NCI-H226 (cell line): ENCODE data around the gene EN1.

ENCODE experiments used
- DNase-seq: peaks from one replicate; pipeline ENCODE4 v3.0.0-alpha.2; 2015

EN1 gene

DNA sequence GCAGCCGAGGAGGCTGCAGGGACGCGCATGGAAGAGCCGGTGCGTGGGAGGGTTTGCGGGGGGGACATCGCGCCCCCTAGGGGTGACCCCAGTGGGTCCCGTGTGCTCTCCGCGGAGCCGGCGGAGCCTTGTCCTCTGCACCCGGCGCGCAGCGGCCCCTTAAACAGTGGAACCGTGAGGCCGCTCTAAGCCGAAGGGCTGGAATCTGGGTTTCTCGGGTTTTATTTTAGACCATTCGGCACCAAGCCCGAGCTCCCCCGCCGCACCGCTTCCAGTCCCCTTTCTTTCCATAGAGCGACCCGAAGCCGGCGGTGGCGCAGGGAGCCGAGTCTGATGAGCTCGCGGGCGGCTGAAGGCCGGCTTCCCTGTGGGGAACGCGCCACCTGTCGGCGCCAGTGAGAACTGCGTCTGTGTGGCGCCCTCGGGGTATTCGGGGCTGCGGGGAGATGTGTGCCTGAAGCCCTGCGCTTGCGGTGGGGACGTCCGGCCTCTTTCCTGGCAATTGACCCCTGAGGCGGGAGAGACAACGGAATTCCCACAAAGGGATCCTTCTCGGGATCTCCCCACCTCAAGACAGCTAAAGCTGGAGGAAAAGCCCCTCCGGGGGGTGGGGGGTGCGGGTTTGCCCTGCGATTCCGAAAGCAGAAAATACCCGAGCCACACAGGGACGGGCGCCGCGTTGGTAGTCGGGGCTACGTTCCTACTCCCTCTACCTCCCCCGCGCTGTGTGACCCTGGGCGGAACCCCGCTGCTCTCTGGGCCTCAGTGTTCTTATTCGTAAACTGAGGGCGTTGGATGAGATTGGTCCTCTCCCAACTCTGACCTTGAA, 8.2 kb upstream of the EN1 start:
- peak; percentile 50 for DNase-seq

DNA sequence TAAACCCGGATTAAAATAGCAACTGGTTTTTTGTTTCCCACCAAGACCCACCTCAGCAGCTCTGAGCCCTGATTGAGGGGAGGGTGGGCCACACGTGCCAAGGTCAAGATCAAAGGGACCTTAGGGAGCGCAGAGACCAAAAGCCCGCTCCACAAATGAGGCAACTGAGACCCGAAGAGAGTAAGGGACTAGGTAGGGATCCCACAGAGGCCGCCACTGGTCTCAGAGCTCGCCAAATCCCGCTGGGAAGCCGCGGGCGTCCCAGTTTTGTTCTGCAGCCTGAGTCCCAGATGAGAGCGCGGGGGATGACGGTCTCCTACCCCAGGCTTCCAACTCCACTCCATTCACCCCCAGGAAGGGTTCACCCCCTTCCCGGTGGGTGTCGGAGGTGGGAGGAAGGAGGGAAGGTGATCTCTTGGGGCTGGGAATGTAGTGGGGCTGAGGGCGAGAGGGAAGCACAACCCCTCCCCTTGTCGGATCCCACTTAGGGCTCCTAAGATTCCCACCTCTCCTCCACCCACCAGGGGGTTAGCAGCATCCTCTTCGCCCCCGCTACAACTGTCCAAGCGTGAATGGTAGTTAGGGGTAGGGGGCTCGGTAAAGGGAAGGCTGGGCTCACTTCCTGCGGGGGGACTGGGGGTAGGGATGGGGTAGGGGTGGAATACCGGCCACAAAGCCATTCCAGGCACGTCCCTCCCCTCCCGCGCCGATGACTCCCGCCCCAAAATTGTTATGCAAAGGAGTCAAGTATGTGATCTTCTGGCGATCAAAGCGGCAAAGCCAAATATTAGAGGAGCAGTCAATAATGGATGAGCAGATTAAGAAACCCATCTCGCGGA, 7.3 kb upstream of the EN1 start:
- no peak for DNase-seq

DNA sequence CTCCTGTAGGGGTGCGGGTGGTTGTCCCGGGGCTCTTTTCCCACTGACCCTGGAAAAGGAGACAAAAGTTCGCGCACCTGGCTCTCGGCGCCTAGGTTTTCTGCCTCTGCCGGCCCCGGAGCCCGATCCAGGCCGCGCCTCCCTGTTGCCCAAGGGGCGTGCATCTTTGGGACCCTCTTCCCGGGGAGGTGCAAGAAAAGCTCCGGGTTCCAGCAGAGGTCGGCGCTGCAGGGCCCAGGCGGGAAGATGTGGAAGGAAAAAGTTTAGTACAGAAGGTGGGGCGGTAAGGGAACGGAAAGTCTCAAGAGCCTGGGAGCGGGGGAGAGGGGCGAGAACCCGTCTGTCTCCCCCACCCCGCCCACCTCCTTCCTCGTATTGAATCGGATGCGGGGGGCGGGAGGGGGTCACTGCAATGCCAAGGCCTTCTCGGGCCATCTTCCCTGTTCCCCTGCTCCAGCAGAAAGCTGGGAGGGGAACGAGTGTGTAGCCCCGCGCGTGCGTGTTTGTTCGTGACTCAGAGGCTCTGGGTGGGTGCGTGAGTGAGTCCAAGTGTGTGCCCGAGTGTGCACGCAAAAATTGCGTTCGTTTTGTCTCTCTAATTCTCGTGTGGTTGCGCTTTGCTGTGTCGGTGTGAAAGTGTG, 6.3 kb upstream of the EN1 start:
- no peak for DNase-seq

DNA sequence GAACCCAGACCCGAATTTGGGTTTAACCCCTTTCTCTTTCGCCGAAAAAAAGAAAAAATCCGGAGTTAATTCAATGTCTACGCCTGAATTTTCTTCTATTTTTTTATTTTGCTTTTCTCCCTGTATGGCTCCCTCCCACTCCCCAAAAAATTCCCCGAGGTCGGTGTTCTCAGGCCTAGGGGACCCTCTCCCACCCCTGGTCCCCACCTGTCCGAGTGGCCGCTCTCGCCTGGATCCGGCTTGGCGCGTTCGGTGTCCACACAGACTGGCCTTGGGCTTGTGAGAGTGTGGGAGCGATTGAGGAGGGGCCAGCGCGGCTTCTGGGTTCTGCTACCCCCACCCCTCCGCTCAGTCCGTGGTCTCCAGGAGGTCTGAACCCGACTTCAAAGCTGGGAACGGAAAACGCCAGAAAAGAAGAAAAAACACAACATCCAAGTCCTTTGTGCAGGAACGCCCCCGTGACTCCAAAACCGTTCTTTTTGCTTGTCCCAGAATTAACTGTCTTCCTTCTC, 5.7 kb upstream of the EN1 start:
- DNase-seq = no peak

DNA sequence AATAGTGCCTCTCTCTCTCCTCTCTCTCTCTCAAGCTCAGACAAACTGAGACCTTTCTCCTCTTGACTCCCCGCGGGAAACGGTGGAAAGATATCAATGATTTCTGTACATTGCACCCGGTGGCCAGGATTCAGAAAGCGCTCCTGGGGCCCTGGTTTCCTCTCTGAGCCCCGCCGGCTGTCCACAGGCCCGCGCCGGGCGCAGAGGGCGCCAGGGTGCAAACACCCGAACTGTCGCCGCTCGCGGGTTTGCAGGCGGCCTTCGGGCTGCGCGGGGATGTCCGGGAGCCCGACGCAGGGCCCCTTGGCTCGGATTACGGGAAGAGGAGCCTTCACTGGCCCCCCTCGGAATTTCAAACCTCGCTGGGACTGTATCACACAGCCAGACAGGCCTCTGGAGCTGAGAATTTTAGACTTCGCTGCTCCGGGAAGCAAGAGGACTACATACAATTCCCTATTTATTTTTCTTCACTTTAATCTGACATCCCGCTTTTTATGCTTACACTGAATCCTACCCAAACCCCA, 5.2 kb upstream of the EN1 start:
- no peak for DNase-seq

DNA sequence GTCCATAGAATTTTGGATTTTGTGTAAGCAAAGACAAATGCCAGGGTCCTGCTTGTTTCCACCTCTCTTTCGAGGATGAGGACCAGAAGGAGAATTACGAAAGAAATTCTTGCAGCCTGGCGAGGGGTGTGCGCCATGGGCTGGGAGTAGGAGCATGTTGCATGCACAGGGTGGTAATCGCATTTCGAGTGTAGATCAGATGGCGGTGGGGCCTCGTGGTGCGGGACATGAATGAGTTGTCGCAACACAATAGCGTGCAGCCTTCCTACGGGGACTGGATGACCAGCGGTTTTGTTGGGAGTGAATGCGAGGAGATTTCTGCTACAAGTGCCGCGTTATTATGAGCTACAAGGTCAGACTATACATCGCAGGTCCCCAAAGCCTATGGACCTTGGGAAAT, 4.2 kb upstream of the EN1 start:
- no peak for DNase-seq

DNA sequence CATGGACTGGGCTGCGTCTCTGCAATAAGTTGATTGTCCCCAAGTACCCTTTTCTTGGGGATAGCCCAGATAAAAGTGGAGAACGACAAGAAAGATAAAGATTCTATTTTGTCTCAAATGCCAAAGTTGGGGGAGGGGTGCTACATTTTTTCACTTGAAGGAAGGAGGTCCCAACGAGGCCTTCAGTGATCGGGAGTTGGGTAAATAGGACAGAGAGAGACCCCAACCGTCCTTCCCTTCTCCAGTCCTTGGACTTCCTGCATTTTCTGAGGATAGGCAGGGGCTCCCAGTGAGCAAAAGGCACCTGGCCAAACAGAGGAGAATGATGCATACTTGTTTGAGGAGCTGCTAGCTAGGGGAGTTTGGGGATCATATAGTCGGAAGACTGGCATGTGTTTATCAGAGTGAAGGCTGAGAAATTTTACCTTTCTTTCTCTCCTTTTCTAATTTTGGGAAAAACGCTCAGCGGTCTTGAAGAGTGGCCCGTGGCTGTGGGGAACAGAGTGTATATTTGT, 3.5 kb upstream of the EN1 start:
- DNase-seq = no peak

DNA sequence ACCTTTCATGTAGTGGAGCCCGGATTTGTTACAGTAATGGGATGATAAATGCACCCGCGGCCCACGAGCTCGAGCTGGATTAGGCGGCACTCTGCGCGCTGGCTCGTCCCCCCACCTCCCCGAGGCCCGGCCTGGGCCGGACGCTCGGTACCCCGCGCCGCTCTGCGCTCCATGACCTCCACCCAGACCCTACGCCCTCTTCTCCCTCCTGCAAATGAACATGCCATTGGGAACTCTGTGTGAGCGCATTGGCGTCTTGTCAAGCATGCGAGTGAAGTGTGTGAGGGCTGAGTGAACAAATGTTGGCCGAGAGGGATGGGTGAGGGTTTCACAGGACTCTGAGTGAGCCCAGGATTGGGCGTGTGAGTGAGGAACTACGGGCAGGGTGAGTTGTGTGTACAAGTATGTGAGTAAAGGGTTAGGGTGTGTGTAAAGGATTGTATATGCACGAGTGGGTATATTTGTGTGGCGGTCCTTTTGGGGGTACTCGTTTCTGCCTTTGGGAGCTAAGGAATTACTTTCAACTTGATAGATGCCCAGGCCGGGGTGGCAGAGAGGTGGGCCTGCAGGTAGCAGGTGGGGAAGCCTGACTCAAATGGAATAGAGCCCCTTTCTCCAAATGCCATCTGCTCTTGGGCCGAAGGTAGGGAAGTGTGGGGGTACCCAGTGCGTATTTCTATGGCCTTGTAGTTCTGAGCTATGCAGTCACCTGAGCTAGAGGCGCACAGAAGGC, 2.9 kb upstream of the EN1 start:
- no peak for DNase-seq

DNA sequence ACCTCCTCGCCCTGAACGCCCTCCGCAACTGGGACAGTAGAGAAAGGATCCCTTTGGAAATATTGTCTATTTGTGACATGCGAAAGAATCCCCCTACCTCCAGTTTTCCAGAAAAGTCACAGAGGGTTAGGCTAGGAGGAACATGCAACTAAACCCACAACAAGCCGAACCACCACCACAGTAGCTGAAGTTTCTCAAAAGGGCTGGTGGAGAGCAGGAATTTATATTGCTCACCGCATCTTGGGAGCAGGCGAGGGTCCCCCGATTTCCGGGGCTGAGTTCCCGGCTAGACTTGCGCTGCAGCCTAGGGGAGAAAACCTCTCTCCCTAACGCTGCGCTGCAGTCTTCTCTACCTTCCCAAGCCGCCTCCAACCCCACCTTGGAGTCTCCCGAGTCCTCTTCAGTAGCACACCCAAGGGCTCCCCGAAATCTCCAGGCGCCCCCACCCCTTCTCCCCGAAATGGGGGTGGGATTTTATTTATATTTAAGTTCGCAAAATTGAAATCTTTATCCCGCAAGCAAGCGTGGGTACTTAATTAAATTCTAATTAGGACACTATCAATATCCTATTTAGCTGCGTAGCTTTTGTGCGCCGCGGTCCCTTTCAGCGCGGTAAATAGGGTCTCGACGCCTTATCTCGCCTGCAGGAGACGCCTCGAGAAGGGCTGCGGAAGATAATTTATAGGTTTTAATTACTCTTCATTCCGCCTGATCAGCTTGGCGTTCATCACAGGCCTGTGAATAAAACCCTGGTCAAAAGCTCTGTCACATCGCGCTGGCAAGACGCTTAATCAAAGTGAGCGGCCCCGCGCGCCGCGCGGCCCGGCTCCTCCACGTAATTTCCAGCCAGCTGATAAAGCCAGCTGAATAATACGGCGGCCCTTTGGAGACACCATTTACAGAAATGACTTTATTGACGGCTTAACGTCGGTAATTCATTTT, 2.0 kb upstream of the EN1 start:
- no peak for DNase-seq

DNA sequence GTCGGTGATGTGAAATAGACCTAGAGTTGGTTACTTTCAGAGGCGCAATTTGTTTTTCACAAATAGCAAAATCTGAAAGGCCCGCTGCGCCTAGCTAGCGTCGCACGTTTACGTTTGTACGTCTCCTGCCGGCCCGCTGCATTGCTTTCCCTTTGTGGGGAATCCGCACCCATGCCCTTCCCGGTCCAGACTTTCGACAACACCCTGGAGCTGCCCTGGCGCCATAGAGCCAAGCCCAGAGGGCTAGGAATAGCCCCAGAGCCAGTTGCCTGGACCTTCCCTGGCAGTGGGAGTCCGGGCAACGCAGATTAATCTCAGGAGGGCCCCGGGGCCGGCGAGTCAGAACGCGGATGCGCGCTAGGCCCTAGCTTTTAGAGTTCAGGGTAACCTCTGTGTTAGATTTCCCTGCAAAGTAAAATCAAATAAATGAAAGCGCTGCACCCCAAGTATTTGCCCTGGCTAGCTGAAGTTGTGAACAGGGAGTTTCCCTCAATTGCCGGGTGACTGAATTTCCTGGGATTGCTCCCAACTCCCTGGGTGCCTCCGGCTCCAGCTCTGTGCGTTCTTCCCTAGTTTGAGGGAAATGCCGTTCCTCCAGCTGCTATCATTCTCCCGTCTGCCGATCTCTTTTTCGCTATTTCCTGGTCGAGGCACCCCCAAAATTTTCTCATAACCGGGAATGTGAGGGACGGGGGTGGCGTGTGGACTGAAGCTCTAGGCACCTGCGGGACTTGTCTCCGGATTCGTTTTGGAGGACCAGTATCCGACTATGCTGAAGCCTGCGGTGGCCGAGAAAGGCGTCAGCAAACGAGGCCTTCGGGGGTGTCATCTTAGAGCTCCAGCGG, 1.2 kb upstream of the EN1 start:
- no peak for DNase-seq

DNA sequence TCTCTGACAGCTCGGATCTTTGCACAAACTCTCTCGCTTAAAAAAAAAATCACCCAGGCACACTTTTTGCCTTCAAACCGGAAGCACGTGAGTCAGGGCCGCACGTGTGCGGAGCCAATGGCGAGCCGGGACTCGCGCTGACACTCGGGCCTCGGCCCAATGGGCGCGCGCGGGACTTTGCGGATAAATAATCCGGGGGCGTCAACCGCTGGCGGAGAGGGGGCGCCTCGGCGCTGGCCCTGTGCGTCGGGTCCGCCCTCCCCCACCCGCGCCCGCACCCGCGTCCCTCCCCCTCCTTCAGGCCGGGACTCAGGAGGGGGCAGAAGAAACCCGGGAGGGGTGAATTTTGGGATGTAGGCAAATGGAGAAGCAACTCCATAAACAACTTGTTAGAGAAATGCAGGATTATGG, 319 bp upstream of the EN1 start:
- DNase-seq = peak; percentile 62

DNA sequence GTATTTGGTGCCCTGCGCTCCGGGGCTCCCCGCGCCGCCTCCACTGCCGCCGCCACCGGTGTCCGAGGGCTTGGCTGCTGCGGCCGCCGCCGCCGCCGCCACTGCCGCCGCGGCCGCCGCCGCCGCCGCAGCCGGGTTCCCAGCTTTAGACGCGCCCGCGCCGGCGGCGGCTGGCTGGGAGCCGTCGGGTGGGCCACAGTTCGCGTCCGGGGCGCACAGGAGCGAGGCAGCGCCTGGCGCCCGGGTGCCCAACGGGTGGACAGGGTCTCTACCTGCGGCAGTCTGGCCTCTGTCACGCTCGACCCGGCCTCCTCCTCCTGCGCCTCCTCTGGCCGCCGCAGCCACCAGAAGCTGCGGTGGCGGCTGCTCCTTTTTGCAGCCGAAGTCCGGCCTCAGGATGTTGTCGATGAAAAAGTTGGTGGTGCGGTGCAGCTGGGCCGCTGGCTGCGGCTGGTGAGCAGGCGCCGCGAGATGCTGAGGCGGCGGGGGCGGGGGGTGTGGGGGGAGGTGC, 951 bp downstream of the EN1 start:
- no peak for DNase-seq

DNA sequence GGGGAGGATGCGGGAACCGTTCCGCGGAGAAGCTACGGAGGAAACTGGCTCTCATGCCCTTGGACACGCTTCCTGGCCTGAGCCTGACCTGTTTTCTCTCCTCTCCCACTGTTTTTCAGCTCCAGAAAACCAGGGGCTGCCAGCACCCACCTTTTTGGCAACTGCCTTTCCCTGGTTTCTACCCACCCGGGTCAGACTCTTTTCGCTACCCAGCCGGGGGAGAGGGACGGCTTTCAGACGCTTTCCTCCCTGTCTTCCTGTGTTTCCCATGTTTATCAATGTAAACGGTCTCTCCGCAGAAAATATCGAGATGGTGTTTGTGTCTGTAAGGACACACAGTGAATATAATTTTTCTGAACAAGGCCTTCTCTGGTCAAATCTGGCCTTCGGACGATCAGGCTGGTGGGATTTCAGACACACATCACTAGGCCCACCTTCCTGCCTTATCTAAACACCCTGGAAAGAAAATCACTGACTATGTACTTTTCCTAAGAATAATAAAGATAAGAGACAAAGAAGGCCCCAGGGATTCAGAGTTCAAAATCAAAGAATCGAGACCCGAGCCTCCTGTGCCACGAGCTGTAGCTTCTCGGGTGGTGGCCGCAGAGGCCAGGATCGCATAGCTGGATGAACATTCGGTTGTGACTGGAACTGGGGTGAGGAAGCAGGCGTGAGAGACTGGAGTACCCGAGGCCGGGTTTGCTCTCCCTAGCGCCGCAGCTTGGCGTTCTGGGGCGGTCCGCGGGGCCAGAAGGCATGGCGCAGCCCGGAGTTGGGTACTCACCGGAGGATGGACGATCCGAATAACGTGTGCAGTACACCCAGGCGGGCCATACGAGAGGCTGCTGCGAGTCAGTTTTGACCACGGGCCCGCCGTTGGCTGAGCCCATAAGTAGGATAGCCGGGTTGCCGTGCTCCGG, 1.7 kb downstream of the EN1 start:
- no peak for DNase-seq

DNA sequence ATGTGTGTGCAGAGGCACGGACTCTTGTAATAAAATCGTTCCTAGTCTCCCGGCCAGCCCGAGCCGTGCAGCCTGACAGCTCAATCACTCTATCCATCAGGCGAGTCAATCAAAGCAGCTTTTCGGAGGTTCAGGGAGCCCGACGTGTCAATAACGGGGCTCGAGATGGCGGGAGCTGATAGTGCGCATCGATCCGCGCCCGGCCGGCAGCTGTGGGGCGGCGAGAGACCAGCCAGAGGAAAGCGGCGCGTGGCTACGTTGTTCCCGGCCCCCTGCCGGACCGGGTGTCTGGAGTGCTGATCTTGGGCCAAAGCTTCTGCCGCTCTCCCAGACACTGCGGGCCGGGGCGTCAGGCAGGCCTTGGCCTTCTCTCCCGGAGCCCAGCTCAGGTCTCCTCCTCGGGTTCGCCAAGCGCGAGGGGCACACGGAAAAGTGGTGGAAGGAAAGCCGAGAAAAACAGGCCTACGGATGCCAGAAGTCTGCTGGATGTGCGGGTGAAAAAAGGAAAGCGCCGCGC, 2.4 kb downstream of the EN1 start:
- no peak for DNase-seq

DNA sequence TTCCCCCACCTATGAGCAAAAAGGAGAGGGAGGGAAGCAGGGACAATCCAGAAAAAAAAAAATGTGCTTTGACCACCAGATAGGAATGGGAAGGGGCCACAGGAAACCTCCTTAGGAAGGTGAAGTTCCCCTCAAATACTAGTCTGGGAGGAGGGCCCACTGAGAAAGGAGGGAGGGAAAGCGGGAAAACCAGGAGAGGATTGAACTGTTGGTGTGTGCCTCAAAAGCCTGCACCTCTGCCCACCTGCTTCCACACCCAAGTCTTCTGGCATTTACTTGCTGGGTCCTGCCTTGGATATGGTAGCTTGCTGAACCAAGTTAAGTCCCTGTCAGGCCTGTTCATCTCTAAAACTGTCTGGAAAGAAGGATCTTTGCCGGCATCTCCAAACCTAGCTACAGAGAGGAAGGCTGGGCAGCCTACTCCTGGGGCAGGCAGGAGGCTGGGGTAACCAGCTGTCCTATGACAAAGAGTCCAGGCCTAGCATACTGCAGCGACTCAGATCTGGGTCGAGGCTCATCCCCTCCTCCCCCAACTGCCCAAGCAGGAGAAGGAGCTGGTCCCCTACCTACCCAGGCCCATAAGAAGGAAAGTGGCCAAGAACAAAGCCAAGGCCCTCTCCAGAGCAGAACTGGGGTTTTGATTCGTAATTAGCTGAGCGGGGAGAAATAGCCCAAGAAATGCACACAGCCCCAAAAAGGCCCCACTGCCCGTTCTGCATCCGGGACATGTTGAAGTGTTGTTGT, 3.0 kb downstream of the EN1 start:
- DNase-seq = no peak

DNA sequence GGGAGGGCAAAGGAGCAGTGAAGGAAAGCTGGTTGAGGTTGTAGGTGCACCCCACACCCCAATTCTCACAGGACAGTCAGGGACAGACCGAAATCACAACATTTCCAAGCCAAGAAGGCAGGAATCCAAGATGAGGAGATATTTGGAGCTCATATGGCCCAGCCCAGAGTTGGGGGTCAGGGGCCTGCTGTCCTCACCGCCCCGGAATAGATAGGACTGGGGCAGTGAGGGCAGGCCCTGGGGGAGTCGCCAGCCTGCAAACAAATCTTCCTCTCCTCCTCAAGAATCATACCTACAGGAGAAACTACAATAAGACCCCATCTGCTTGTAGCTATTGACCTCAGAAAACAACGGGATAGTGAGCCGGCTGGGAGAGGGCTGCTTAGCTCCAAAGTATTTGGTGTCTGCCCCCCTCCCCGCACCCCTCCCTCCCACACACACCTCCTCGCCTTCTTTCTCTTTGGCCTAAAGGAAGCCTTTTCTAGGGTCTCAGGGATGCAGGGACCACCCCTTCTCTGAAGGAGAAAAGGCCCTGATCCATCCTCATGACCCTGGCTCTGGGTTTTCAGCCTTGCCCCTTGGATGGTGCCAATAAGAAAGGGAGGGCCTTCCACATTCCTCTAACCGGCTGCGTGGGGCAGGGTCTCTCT, 3.8 kb downstream of the EN1 start:
- DNase-seq = no peak
